CD4-positive, alpha-beta T cell treated with Interleukin-4 for 4 hours (primary cell): ENCODE measurements around the gene SNRNP27.

ENCODE experiments used
- DNase-seq: peaks from one replicate; pipeline ENCODE4 v3.0.0-alpha.2; 2020

SNRNP27 gene

DNA sequence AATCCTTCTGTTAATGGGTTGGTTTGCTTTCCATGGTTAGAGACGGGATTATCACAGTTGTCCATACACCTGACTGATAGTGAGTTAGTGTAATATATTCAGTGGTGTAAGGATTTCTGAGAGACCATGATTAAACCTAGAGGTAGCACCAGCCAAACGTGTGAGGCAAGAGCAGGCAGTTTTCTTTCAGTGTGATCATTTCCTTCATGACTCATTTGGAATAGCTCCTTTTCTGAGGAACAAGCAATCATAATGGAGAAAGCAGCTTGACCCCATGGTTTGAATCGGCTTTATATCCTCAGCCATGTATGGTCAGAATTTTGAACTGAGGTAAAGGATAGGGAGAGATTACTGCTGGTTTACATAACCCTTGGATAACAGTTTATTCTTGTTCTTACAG is 24.1 kb downstream of the SNRNP27 start:
- DNase-seq, result no peak

DNA sequence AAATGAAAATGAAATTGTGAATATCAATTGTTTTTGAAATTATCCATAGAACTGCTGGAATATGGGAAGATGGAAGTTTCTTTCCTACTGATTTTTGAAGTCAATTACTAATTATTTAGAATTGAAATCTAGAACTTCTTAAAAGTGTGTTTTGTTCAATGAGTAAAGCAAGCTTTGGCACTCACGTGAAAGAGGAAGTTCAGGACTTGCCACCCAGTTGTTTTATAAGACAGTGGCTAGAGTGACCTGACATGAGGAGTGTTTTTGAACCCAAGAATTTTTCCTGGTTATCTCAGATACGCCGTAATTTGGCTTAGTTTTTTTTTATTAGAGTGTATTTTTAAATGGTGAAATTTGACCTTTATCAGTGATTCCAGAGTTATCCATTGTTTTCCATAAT is 24.6 kb downstream of the SNRNP27 start:
- DNase-seq, result no peak

GRCh38 chr2:69923116-69923515 is 29.4 kb downstream of the SNRNP27 start:
- no peak for DNase-seq

GRCh38 chr2:69926849-69927515 is 33.2 kb downstream of the SNRNP27 start:
- DNase-seq, result no peak

GRCh38 chr2:69931832-69932595 is 38.3 kb downstream of the SNRNP27 start:
- no peak for DNase-seq

- DNase-seq, result no peak
These were observed 38.8 kb downstream of the SNRNP27 start for GRCh38 chr2:69932596-69932922.

GRCh38 chr2:69933254-69933828 is 39.6 kb downstream of the SNRNP27 start:
- DNase-seq, result no peak

GRCh38 chr2:69933839-69934613 is 40.3 kb downstream of the SNRNP27 start:
- DNase-seq, result no peak

GRCh38 chr2:69934614-69934908 is 40.8 kb downstream of the SNRNP27 start:
- DNase-seq, result no peak

DNA sequence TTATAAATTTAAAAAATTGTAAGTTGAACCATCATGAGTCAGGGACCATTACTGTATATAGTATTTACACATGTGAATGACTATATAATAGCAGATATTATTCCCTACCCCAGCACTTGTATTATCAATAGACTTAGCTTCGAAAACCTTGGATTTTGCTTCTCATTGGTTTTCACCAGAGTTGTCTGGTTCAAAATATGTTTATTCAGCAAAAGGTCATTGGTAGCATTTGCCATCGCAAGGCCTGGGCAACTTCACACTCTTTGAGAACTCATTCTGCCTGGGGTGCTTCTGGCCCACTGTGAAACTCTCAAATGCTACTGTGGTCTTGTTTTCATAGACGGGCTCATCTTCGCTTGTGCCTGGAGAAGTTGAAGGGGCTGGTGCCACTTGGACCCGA is 41.3 kb downstream of the SNRNP27 start:
- no peak for DNase-seq

- DNase-seq, result no peak
These were observed 43.1 kb downstream of the SNRNP27 start for GRCh38 chr2:69936906-69937305.

- DNase-seq, result no peak
These were observed 44.2 kb downstream of the SNRNP27 start for GRCh38 chr2:69937968-69938367.

DNA sequence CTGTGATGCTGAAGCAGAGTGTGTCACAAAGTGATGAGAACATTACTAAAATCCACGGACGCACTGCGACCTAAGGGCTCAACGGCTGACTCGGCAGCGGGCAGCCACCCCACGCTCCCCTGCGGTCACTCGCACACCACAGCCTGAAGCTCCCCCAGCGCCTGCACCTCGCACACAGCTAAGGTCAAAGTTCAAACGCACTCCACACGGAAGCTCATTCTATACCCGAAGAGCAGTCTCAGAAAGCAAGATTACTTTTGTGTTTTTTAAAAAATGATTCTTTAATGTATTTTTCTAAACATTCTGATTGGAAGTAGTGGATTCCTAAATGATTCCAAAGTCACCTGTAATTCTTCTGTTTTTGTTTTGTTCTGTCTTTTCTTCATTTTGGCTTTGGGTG is 46.0 kb downstream of the SNRNP27 start:
- no peak for DNase-seq

GRCh38 chr2:69940691-69941090 is 46.9 kb downstream of the SNRNP27 start:
- DNase-seq, result no peak

GRCh38 chr2:69943000-69943842 is 49.5 kb downstream of the SNRNP27 start:
- DNase-seq, result no peak

GRCh38 chr2:69943843-69944525 is 50.2 kb downstream of the SNRNP27 start:
- no peak for DNase-seq

DNA sequence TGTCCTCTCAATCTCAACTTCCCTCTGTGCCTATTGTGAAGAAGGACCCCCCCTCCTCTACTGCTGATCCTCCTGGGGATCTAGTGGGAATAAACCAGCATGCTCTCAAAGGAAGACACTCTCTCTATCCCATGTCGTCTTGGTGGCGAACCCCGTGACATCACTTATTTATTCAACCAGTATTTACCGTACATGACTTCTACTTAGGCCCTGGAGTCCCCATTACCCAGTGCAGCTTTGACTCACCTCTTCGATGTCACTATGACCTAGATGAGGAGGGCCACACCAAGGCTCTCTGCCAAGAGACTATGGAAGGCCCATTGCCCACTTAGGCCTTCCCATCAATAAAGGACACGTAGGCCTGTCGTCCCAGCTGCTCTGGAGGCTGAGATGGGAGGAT is 51.0 kb downstream of the SNRNP27 start:
- no peak for DNase-seq

GRCh38 chr2:69945441-69945840 is 51.7 kb downstream of the SNRNP27 start:
- peak; percentile 14 for DNase-seq

DNA sequence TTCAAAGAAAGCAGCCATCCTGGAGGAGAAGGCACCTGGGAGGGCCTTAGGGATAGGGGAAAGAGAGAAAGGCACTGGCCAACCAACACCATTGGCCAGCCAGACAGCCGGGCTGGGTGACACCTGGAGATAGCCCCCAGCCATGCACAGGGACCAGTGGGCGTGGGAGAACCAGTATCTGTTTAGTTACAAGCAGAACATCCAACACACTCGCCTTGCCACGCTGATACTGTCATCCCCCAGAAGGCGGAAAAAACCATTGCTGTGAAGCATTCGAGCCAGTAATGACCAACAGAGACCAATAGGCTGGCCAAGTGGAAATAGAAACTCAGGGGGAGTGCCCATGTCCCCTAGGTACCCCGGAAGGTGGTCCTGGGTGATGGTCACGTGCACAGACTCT is 52.2 kb downstream of the SNRNP27 start:
- no peak for DNase-seq

DNA sequence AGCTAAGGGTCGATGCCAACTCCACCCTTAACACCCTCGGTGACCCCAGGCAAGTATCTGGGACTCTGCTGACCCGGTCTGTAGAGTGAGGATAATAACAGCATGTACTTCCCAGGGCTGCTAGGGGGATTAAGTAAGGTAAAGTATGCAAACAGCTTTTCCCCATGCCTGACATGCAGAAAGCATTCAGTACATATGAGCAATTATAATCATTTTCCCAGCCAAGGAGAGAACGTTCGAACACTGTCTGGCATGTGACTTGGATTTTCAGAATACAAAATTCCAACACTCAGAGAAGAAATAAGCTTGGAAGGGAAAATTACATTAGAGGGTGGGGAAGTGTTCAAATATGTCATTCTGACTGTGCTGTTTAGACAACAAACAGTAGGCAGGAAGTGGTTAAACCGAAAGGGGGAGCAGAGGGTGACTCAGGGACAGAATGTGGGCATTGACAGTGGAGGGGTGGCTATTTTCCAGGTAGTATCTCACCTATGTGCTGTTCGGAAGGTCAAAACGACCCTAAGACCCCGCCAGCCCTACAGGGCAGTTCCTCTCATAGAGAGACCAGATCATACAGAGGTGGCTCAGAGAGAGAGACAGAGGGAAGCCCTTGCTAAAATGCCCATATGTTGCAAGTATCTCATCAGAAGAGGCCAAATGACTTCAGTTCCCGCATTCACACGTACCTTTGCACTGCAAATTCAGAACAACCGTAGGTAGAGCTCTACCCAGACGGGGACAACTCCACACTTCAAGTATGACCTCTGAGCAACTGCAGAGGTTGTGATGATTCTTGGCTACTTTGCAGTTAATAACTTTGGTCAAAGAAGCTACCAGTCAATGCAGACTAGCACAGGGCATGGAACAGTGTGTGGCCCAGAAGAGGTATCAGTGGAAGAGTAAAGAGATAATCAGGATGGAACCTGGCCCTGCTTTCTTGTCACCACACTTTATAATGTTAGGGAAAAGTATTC is 52.9 kb downstream of the SNRNP27 start:
- DNase-seq, result peak; percentile 83

- peak; percentile 39 for DNase-seq
These were observed 53.7 kb downstream of the SNRNP27 start for GRCh38 chr2:69947325-69947931.
